Neural progenitor cell (in vitro differentiated cells): ENCODE data around the gene ATP1A2. TPM values are rescaled to one million over a fixed set of nuclear protein-coding genes. Genes with fewer than 3 reads are reported as not detected.
A peak's percentile ranks its signal among the peaks of the same experiment; 100 is the strongest.

Experiments
- DNase-seq: peaks from one replicate; pipeline ENCODE4 v3.0.0-alpha.2; 2016; ENCODE audit warnings: low spot score
- H2AFZ ChIP-seq: fragments of 200-600 bp; sonication (generic); replicated peaks from 2 replicates; pipeline ENCODE4 v1.6.1; 2016; ENCODE audit warnings: antibody characterized with exemption
- H3F3A ChIP-seq: fragments of 200-600 bp; sonication (generic); 2 replicates; pipeline ENCODE4 v1.6.1; 2016; ENCODE audit warnings: antibody characterized with exemption, low read depth
- H3K27ac ChIP-seq: fragments of 200-600 bp; sonication (generic); 2 replicates; pipeline ENCODE4 v1.5.1; 2016; ENCODE audit warnings: mild to moderate bottlenecking
- H3K27me3 ChIP-seq: fragments of 200-600 bp; sonication (generic); 2 replicates; pipeline ENCODE4 v1.6.1; 2016; ENCODE audit warnings: mild to moderate bottlenecking, moderate library complexity
- H3K36me3 ChIP-seq: fragments of 200-600 bp; sonication (generic); 2 replicates; pipeline ENCODE4 v1.5.1; 2016
- H3K4me1 ChIP-seq: fragments of 200-600 bp; sonication (generic); 2 replicates; pipeline ENCODE4 v1.6.1; 2016; ENCODE audit warnings: mixed run types
- H3K4me2 ChIP-seq: fragments of 200-600 bp; sonication (generic); 2 replicates; pipeline ENCODE4 v1.6.1; 2016
- H3K4me3 ChIP-seq: fragments of 200-600 bp; sonication (generic); 2 replicates; pipeline ENCODE4 v1.5.1; 2016
- H3K79me2 ChIP-seq: fragments of 200-600 bp; sonication (generic); 2 replicates; pipeline ENCODE4 v1.6.1; 2016; ENCODE audit warnings: low read depth
- H3K9ac ChIP-seq: fragments of 200-600 bp; sonication (generic); 2 replicates; pipeline ENCODE4 v1.6.1; 2016
- H3K9me3 ChIP-seq: fragments of 200-600 bp; sonication (generic); 2 replicates; pipeline ENCODE4 v1.5.1; 2016; ENCODE audit warnings: low read depth
- H4K20me1 ChIP-seq: fragments of 200-600 bp; sonication (generic); 2 replicates; pipeline ENCODE4 v1.6.1; 2016; ENCODE audit warnings: low read depth
- H3K27ac Mint-ChIP-seq: 3 replicates; pipeline ENCODE4 v1.8.0; 2021; ENCODE audit warnings: mixed read lengths
- H3K27me3 Mint-ChIP-seq: 2 replicates; pipeline ENCODE4 v1.8.0; 2022; ENCODE audit warnings: low read depth, mild to moderate bottlenecking, inconsistent platforms, moderate library complexity, mixed read lengths; ENCODE audit not compliant: insufficient read depth
- H3K36me3 Mint-ChIP-seq: 3 replicates; pipeline ENCODE4 v1.8.0; 2021; ENCODE audit warnings: mixed read lengths
- H3K4me1 Mint-ChIP-seq: 3 replicates; pipeline ENCODE4 v1.8.0; 2021; ENCODE audit warnings: mixed read lengths
- H3K4me3 Mint-ChIP-seq: 3 replicates; pipeline ENCODE4 v1.8.0; 2021; ENCODE audit warnings: mild to moderate bottlenecking, moderate library complexity, mixed read lengths
- H3K9me3 Mint-ChIP-seq: 3 replicates; pipeline ENCODE4 v1.8.0; 2020; ENCODE audit warnings: mixed read lengths
- EZH2 ChIP-seq: fragments of 200-600 bp; sonication (generic); IDR thresholded peaks from 2 replicates; pipeline ENCODE4 v1.6.1; 2017; ENCODE audit warnings: antibody characterized with exemption, mild to moderate bottlenecking, moderate library complexity
- EZH2phosphoT487 ChIP-seq: fragments of 200-600 bp; sonication (generic); IDR thresholded peaks from 2 replicates; pipeline ENCODE4 v1.6.1; 2017; ENCODE audit warnings: antibody characterized with exemption
- total RNA-seq: library from RNA; depleted of rRNA; stranded (reverse); fragments of >200 nt; gene quantifications from 2 replicates; pipeline ENCODE4 v1.2.3, GENCODE V29; 2015; ENCODE audit warnings: low replicate concordance
- TF ChIP-seq, protein P1 (sequence below): fragments of 200-600 bp; sonication (generic); IDR thresholded peaks from 2 replicates; pipeline ENCODE4 v1.5.1; 2017; ENCODE audit warnings: antibody characterized with exemption, mild to moderate bottlenecking

Gene ATP1A2
- total RNA-seq, 1 donor from 2014 or later = 88.6 TPM

DNA sequence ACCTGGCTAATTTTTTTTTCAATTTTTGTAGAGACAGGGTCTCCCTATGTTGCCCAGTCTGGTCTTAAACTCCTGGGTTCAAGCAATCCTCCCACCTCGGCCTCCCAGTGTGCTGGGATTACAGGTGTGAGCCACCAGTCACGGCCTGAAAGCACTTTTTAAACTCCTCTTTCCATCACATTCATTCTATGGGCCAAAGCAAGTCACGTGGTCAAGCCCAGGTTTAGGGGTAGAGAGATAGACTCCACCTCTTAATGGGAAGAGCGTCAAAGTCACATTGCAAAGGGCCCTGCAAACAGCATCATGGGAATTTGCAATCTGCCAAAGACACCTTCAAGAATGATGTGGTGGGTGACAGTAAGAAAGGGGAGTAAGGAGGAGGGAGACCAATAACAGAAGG, 43.0 kb downstream of the ATP1A2 start:
- Mint-ChIP-seq H3K27ac (no peak overlapping the region), H3K4me3 (no peak overlapping the region), H3K4me1 (peaks cover 16% of the 10 kb centered on the region), H3K27me3 (peaks cover 5% of the 10 kb centered on the region), H3K9me3 (peaks cover under 1% of the 10 kb centered on the region), H3K36me3 (no peaks in the 10 kb centered on the region)
- no peak for DNase-seq
- peaks cover 3% of the 10 kb centered on the region for H3K4me1 ChIP-seq
- no peaks in the 10 kb centered on the region for H3K27me3 ChIP-seq
- H3K27ac ChIP-seq = no peak overlapping the region
- no peaks in the 10 kb centered on the region for H3K36me3 ChIP-seq
- H3K4me2 ChIP-seq = no peak overlapping the region
- no peaks in the 10 kb centered on the region for H4K20me1 ChIP-seq
- TF ChIP-seq, protein P1, sequence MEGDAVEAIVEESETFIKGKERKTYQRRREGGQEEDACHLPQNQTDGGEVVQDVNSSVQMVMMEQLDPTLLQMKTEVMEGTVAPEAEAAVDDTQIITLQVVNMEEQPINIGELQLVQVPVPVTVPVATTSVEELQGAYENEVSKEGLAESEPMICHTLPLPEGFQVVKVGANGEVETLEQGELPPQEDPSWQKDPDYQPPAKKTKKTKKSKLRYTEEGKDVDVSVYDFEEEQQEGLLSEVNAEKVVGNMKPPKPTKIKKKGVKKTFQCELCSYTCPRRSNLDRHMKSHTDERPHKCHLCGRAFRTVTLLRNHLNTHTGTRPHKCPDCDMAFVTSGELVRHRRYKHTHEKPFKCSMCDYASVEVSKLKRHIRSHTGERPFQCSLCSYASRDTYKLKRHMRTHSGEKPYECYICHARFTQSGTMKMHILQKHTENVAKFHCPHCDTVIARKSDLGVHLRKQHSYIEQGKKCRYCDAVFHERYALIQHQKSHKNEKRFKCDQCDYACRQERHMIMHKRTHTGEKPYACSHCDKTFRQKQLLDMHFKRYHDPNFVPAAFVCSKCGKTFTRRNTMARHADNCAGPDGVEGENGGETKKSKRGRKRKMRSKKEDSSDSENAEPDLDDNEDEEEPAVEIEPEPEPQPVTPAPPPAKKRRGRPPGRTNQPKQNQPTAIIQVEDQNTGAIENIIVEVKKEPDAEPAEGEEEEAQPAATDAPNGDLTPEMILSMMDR = no peak
- no peak for TF ChIP-seq EZH2
- TF ChIP-seq EZH2phosphoT487 = no peak
- H3F3A ChIP-seq = no peaks in the 10 kb centered on the region
- no peak overlapping the region for H2AFZ ChIP-seq
- H3K4me3 ChIP-seq = no peak overlapping the region
- no peak overlapping the region for H3K9ac ChIP-seq
- H3K9me3 ChIP-seq = no peaks in the 10 kb centered on the region
- no peaks in the 10 kb centered on the region for H3K79me2 ChIP-seq

DNA sequence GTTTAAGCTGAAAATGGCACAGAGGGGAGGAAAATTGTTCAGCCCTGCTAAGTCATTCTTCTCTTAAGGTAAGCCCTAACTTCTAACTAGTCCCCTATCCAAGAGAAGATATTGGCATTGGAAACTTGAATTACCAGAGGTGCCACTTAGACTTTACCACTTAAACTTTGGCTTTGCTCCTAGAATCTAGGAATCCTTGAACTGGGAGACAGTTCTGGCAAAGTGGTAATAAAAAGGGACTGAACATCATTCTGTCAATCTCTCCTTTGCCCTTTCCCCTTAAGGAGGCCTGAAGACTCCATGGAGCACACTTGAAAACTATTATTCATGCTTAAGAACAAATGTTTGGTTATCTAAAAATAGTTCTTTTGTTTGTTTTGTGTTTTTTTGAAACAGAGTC, 44.3 kb downstream of the ATP1A2 start:
- H3K4me1 Mint-ChIP-seq = peaks cover 18% of the 10 kb centered on the region

DNA sequence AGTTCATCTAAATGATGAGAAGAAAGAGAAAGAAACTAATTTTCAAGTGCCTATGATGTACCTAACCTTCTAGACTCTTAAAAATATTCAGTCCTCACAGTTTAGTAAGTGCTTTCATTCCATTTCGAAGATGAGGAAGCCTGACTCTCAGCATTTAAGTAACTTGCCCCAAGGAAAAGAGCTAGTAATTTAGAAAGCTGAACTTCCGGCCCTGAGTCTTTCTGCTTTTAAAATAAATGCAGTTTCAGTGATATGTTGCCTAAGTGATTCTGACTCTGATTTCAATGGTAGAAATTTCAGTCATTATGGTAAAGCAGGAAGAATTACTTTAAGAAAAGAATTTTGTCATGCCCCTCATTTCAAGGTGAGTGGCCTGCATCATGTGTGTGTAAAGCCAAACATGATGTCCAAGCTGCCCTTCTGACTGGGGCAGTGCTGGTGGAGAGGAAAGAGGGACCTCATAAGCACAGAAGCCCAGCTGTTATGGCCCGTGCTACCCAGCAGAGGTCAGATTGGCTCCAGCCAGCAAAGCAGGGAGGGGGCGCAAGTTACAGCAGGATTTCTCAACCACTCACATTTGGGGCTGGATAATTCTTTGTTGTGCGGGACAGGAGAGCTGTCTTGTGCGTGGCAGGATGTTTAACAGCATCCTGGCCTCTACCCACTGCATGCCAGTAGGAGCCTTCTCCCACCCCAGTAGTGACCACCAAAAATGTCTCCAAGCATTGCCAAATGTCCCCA, 46.6 kb downstream of the ATP1A2 start:
- no peaks in the 10 kb centered on the region for H3K79me2 ChIP-seq
- H3K4me3 ChIP-seq = no peak overlapping the region
- H3K27ac Mint-ChIP-seq = no peak overlapping the region
- H3K27me3 Mint-ChIP-seq = peaks cover 6% of the 10 kb centered on the region
- H3K36me3 ChIP-seq = no peaks in the 10 kb centered on the region
- H3K4me2 ChIP-seq = no peak overlapping the region
- H3K27me3 ChIP-seq = peaks cover 18% of the 10 kb centered on the region
- H3K9me3 ChIP-seq = no peaks in the 10 kb centered on the region
- no peak overlapping the region for H3K27ac ChIP-seq
- H3K9ac ChIP-seq = no peak overlapping the region
- TF ChIP-seq EZH2phosphoT487 = no peak
- no peak for TF ChIP-seq EZH2
- TF ChIP-seq, protein P1 = peak; percentile 73
- no peaks in the 10 kb centered on the region for H3F3A ChIP-seq
- H3K9me3 Mint-ChIP-seq = peaks cover 3% of the 10 kb centered on the region
- H3K4me1 ChIP-seq = peaks cover 3% of the 10 kb centered on the region
- H3K4me1 Mint-ChIP-seq = peaks cover 16% of the 10 kb centered on the region
- H4K20me1 ChIP-seq = no peaks in the 10 kb centered on the region
- DNase-seq = peak; percentile 80
- H3K36me3 Mint-ChIP-seq = no peaks in the 10 kb centered on the region
- H2AFZ ChIP-seq = peak overlapping the region; percentile 88
- no peak overlapping the region for H3K4me3 Mint-ChIP-seq

More for the DNA sequence above, 44.3 kb downstream of the ATP1A2 start:
- Histone ChIP-seq H3K27ac (no peak overlapping the region), H3K36me3 (no peaks in the 10 kb centered on the region), H3K9ac (no peak overlapping the region), H2AFZ (no peak overlapping the region), H3K79me2 (no peaks in the 10 kb centered on the region), H3K4me2 (no peak overlapping the region), H3F3A (no peaks in the 10 kb centered on the region), H3K4me1 (peaks cover 3% of the 10 kb centered on the region), H3K27me3 (no peaks in the 10 kb centered on the region), H3K9me3 (no peaks in the 10 kb centered on the region), H4K20me1 (no peaks in the 10 kb centered on the region), H3K4me3 (no peak overlapping the region)
- Mint-ChIP-seq H3K27me3 (peaks cover 8% of the 10 kb centered on the region), H3K4me3 (no peak overlapping the region), H3K9me3 (peaks cover 3% of the 10 kb centered on the region), H3K27ac (no peak overlapping the region), H3K36me3 (no peaks in the 10 kb centered on the region)
- TF ChIP-seq EZH2 = no peak
- TF ChIP-seq, protein P1 = no peak
- TF ChIP-seq EZH2phosphoT487 = no peak
- no peak for DNase-seq
